Vagina (tissue), 2 donors: ENCODE results near the gene ALG10B.
"Not testable (repeated sequence)": the region's sequence is repeated elsewhere in the genome, so short reads cannot be mapped to it uniquely, and the experiment has no call there.

Experiments
- POLR2AphosphoS5 ChIP-seq, 2 donors: sonication (generic); formaldehyde crosslinking; IDR thresholded peaks; one replicate each; pipeline ENCODE4 v1.9.0; 2017; ENCODE audit warnings: antibody characterized with exemption in 2 of 2, mild to moderate bottlenecking in 2 of 2, low read depth in 1 of 2; ENCODE audit not compliant: insufficient read depth in 1 of 2
- TF ChIP-seq, protein P1 (sequence below), 3 experiments: fragments of 450-650 bp in 2 of 3; fragments of 200-600 bp in 1 of 3; sonication (generic) in 1 of 3; IDR thresholded peaks; one replicate each; pipeline ENCODE4 v1.5.1; 2017 to 2019; ENCODE audit warnings: antibody characterized with exemption in 3 of 3, mild to moderate bottlenecking in 2 of 3, moderate library complexity in 2 of 3

DNA sequence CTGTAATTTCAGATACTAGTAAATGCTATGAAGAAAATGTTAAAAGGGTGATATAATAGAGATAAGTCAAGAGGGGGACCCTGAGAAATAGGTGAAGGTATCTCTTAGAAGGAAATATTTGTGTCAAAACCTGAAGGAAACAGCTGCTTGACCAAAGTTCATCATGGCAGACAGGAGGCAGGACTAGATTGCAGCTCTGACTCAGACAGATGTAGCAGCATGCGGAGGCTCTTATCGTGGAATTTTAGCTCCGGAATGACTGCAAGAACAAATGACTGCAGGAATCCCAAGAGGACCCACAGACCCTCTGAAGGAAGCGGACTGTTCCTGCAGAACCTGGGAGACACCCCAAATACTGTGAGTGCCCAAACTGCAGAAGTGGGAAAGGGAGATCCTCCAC is 26.7 kb downstream of the ALG10B start:
- TF ChIP-seq, protein P1, sequence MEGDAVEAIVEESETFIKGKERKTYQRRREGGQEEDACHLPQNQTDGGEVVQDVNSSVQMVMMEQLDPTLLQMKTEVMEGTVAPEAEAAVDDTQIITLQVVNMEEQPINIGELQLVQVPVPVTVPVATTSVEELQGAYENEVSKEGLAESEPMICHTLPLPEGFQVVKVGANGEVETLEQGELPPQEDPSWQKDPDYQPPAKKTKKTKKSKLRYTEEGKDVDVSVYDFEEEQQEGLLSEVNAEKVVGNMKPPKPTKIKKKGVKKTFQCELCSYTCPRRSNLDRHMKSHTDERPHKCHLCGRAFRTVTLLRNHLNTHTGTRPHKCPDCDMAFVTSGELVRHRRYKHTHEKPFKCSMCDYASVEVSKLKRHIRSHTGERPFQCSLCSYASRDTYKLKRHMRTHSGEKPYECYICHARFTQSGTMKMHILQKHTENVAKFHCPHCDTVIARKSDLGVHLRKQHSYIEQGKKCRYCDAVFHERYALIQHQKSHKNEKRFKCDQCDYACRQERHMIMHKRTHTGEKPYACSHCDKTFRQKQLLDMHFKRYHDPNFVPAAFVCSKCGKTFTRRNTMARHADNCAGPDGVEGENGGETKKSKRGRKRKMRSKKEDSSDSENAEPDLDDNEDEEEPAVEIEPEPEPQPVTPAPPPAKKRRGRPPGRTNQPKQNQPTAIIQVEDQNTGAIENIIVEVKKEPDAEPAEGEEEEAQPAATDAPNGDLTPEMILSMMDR (IDR thresholded peaks at IDR 0.05), result not testable (repeated sequence)
- not testable (repeated sequence) for TF ChIP-seq POLR2AphosphoS5 (IDR thresholded peaks at IDR 0.05; ENCODE audit: insufficient read depth in 1 of 2, low read depth in 1 of 2)
